Breast epithelium (tissue), 4 donors: Measurements from ENCODE around the gene VEGFA. TPM values are rescaled to one million over a fixed set of nuclear protein-coding genes. Genes with fewer than 3 reads are reported as not detected.

ENCODE experiments used
- DNase-seq, 2 donors: peaks; one replicate each; pipeline ENCODE4 v3.0.0-alpha.2; 2019; ENCODE audit warnings: low spot score in 2 of 2
- H3K27ac ChIP-seq, 2 donors: fragments of 200-600 bp; sonication (generic) in 1 of 2; one replicate each; pipeline ENCODE4 v1.5.1; 2016 to 2019; ENCODE audit warnings: mild to moderate bottlenecking in 1 of 2
- H3K27me3 ChIP-seq, 2 donors: fragments of 200-600 bp; sonication (generic) in 1 of 2; one replicate each; pipeline versions ENCODE4 v1.5.1 to v1.6.0; 2017 to 2019; ENCODE audit warnings: control low read depth in 1 of 2, mild to moderate bottlenecking in 1 of 2
- H3K36me3 ChIP-seq: fragments of 200-600 bp; one replicate; pipeline ENCODE4 v1.5.1; 2019
- H3K4me1 ChIP-seq, 2 donors: fragments of 200-600 bp; sonication (generic); one replicate each; pipeline ENCODE4 v1.5.1; 2016 to 2019; ENCODE audit warnings: control low read depth in 1 of 2
- H3K4me3 ChIP-seq, 3 donors: fragments of 200-600 bp; sonication (generic); 1 replicate in 2 of 3; 2 replicates in 1 of 3; pipeline ENCODE4 v1.5.1; 2016 to 2019; ENCODE audit warnings: mild to moderate bottlenecking in 3 of 3, moderate library complexity in 2 of 3
- H3K9me3 ChIP-seq, 2 donors: fragments of 200-600 bp; sonication (generic) in 1 of 2; one replicate each; pipeline ENCODE4 v1.5.1; 2016 to 2019; ENCODE audit warnings: control low read depth in 1 of 2
- CTCF ChIP-seq, 3 donors: fragments of 450-650 bp; IDR thresholded peaks; one replicate each; pipeline ENCODE4 v1.5.1; 2016 to 2017; ENCODE audit warnings: antibody characterized with exemption in 3 of 3, mild to moderate bottlenecking in 3 of 3, moderate library complexity in 3 of 3
- POLR2A ChIP-seq: fragments of 450-650 bp; IDR thresholded peaks from one replicate; pipeline ENCODE4 v1.6.1; 2016; ENCODE audit warnings: antibody characterized with exemption, mild to moderate bottlenecking, moderate library complexity
- POLR2AphosphoS5 ChIP-seq, 3 donors: sonication (generic); formaldehyde crosslinking; IDR thresholded peaks; one replicate each; pipeline ENCODE4 v1.6.1; 2017; ENCODE audit warnings: antibody characterized with exemption in 3 of 3
- intact Hi-C: fragments of 100-400 bp; cut with DNase I; formaldehyde crosslinking; loops from one replicate; pipeline ENCODE4 v1.15.1; 2023; ENCODE audit warnings: low total_unique reads
- total RNA-seq, 3 donors: library from RNA; depleted of rRNA; stranded (reverse); fragments of >200 nt; gene quantifications; one replicate each; pipeline ENCODE4 v1.1.0, GENCODE V29; 2016

Gene VEGFA
- total RNA-seq, 3 donors from 2014 or later: 123 to 230 (median 132) TPM

- DNase-seq: no peak
- Histone ChIP-seq H3K9me3 (no peaks in the 10 kb centered on the region), H3K27ac (no peak overlapping the region), H3K36me3 (no peaks in the 10 kb centered on the region), H3K27me3 (no peaks in the 10 kb centered on the region), H3K4me3 (no peak overlapping the region), H3K4me1 (no peaks in the 10 kb centered on the region)
- intact Hi-C loops: no loop called here
- no peak for TF ChIP-seq POLR2A
- TF ChIP-seq POLR2AphosphoS5 (IDR thresholded peaks at IDR 0.05): no peak
- no peak for TF ChIP-seq CTCF (IDR thresholded peaks at IDR 0.05)
Measured at GRCh38 chr6:43781941-43782704, 12.1 kb downstream of the VEGFA start.

GRCh38 chr6:43782764-43783513, 12.9 kb downstream of the VEGFA start:
- no peak for DNase-seq
- H3K4me1 ChIP-seq: no peaks in the 10 kb centered on the region
- TF ChIP-seq CTCF (IDR thresholded peaks at IDR 0.05): no peak
- no peak for TF ChIP-seq POLR2A
- TF ChIP-seq POLR2AphosphoS5 (IDR thresholded peaks at IDR 0.05): no peak
- H3K27ac ChIP-seq: no peak overlapping the region
- H3K9me3 ChIP-seq: no peaks in the 10 kb centered on the region
- intact Hi-C loops: no loop called here
- H3K36me3 ChIP-seq: no peaks in the 10 kb centered on the region
- no peaks in the 10 kb centered on the region for H3K27me3 ChIP-seq
- no peak overlapping the region for H3K4me3 ChIP-seq

GRCh38 chr6:43784049-43784855, 14.2 kb downstream of the VEGFA start:
- Histone ChIP-seq H3K4me3 (no peak overlapping the region), H3K36me3 (no peaks in the 10 kb centered on the region), H3K9me3 (no peaks in the 10 kb centered on the region), H3K27ac (no peak overlapping the region), H3K27me3 (no peaks in the 10 kb centered on the region), H3K4me1 (no peaks in the 10 kb centered on the region)
- DNase-seq: no peak
- intact Hi-C loops: no loop called here
- TF ChIP-seq POLR2A (no peak), POLR2AphosphoS5 (IDR thresholded peaks at IDR 0.05) (no peak), CTCF (IDR thresholded peaks at IDR 0.05) (no peak)

- H3K4me1 ChIP-seq: no peaks in the 10 kb centered on the region
- no peaks in the 10 kb centered on the region for H3K36me3 ChIP-seq
- TF ChIP-seq CTCF (IDR thresholded peaks at IDR 0.05): no peak
- TF ChIP-seq POLR2A: no peak
- TF ChIP-seq POLR2AphosphoS5 (IDR thresholded peaks at IDR 0.05): no peak
- H3K27me3 ChIP-seq: no peaks in the 10 kb centered on the region
- H3K27ac ChIP-seq: no peak overlapping the region
- H3K4me3 ChIP-seq: no peak overlapping the region
- no peaks in the 10 kb centered on the region for H3K9me3 ChIP-seq
- no peak for DNase-seq
- intact Hi-C loops: no loop called here
Measured at GRCh38 chr6:43785220-43785752, 15.3 kb downstream of the VEGFA start.
